GM12878 (cell line): ENCODE results near the gene CCNC.

ENCODE experiments used
- CTCF ChIP-seq, 3 experiments: IDR thresholded peaks in 2 of 3; conservative IDR thresholded peaks in 1 of 3; 2 replicates each; pipeline ENCODE4 v1.5.1; 2011; ENCODE audit warnings: low read depth in 3 of 3, low read length in 3 of 3, mild to moderate bottlenecking in 3 of 3, control low read depth in 2 of 3, moderate library complexity in 2 of 3, inconsistent platforms in 1 of 3, mixed read lengths in 1 of 3; ENCODE audit not compliant: control insufficient read depth in 2 of 3, insufficient read depth in 1 of 3; ENCODE audit errors: extremely low read depth in 1 of 3
- POLR2A ChIP-seq: IDR thresholded peaks from 2 replicates; pipeline ENCODE4 v1.6.1; 2011; ENCODE audit warnings: low read depth, mild to moderate bottlenecking, low read length
- RB1 ChIP-seq: fragments of 450-650 bp; formaldehyde crosslinking; IDR thresholded peaks from 2 replicates; pipeline ENCODE4 v1.6.1; 2017; ENCODE audit warnings: mild to moderate bottlenecking, borderline replicate concordance
- SMARCA5 ChIP-seq: fragments of 450-650 bp; IDR thresholded peaks from 2 replicates; pipeline ENCODE4 v1.6.1; 2017; ENCODE audit warnings: mild to moderate bottlenecking
- ZZZ3 ChIP-seq: IDR thresholded peaks from 2 replicates; pipeline ENCODE4 v1.6.1; 2011; ENCODE audit warnings: low read depth; ENCODE audit not compliant: control insufficient read depth, insufficient read length

GRCh38 chr6:99589907-99590493 is 21.5 kb upstream of the CCNC start:
- TF ChIP-seq CTCF (IDR thresholded peaks at IDR 0.05 in 2 of 3, conservative IDR thresholded peaks at IDR 0.05 in 1 of 3; ENCODE audit: control insufficient read depth in 2 of 3, extremely low read depth in 1 of 3, insufficient read depth in 1 of 3, low read depth in 3 of 3, low read length in 3 of 3) = no peak
- TF ChIP-seq ZZZ3 = no peak
- no peak for TF ChIP-seq SMARCA5
- TF ChIP-seq RB1 = no peak
- TF ChIP-seq POLR2A = no peak
